GM21786 (cell line): Measurements from ENCODE around the gene ZFYVE28.

Source experiments
- ATAC-seq: cut with Tn5 transposase; IDR thresholded peaks from one replicate; pipeline ENCODE4 v1.9.1; 2021; ENCODE audit not compliant: unreplicated experiment

ZFYVE28 gene

DNA sequence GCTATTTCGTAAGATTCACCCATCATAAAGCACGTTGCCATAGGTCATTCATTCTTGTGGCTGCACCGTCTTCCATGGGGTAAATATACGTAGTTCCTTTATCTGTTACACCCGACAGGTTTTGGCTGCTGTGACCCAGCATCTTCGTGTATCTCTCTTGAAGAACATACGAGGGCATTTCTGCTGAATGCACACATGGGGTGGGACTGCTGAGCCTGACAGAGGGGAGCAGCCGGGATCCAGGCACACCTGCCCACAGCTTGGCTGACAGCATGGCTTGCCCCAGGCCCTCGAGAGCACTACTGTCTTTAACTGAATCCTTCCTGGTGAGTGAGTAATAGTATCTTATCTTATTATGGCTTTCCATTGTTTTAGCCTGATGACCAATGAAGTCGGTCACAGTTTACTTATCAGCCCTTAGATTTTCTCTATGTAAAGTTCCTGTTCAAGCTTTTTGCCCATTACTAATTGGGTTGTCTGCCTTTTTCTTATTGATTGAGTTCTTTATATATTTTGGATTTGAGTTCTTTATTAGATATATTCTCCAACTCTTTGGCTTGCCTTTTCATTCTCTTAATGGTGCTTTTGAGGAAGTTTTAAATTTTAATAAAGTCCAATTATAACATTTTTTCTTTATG lies 111.6 kb downstream of the ZFYVE28 start:
- ATAC-seq: no peak

DNA sequence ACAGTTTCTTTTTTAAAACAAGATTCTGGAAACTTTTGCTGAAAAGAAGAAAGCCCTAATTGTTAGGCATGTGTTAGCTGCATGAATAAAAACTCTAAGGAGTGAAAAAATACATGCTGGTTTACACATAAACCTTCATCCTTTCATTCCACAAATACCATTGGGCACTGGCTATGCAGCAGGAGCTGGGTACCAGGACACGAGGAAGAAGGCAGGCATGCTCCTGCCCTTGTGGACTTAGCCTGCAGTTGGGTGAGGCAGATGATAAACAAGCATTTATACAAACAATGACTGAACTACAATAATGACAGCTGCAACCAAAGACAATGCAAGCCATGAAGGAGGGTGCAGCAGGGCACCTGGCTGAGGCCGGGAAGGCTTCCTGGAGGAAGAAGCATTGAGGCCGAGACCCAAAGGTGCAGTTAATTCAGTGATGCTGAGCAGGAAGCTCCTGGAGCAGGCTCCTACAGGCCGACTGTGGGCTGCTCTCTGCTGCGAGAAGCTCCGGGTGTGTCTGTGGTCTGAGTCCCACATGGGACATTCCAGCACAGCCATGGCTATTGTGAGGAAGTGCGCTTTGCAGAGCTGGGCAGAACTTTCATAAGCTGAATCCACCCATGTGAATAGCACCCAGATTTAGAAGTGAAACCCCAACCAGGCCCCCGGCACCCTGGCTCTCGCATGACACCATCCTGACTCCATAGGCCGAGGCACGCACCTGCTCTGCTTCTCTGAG lies 112.5 kb downstream of the ZFYVE28 start:
- ATAC-seq: no peak

DNA sequence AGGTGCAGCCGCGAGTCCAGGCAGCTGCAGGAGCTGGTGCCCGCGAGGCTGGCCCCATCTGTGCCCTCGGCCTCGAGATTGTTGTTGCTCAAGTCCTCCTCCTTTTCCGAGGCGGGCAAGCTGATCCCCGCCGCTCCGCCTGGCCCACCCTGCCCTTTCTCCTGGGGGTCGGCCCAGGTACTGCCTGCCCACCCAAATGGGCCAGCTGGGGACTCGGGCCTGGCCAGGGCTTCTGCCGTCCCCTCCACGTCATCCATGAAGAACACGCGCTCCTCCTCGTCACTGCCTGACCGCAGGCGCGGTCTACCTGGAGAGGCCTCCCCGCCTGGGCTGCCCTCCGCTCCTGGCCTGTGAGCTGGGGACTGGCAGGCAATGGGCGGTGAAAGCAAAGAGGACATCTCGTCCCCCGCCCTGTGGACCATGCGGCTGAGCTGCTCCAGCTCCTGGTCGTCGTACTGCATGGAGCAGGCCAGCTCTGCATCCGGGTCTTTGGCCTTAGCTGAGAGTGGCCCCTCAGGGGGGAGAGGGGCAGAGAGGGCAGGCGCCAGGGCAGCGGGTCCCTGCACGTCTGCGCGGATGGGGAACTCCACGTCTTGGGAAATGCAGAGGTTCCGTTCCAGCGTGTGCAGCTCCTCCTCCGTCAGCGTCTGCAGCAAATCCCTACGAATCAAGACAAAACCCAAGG lies 113.4 kb downstream of the ZFYVE28 start:
- no peak for ATAC-seq

DNA sequence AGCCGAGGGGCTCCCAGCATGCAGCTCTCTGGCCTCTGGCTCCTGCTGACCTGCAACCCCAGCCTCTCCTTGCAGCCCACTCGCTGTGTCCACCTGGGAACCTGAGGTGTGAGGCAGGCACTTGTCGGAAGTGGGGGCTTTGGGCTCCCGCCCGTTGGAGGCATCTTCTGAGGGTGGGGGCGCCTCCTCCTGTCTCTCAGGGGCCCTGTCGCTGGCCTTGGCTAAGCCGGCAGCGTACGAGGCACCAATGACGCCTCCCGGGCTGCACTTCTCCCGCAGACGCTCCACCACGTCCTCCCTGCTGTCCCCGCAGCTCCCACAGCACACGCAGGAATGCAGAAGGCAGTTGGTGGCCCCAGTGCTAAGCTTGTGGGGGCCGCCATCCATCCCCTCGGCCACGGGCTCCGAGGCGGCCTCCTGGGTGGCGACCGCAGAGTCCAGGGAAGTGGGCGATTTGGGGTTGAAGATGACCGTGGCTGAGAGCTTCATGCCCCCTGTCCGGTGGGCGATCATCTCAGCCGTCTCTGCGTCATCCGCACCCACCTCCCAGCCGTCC lies 114.0 kb downstream of the ZFYVE28 start:
- no peak for ATAC-seq

DNA sequence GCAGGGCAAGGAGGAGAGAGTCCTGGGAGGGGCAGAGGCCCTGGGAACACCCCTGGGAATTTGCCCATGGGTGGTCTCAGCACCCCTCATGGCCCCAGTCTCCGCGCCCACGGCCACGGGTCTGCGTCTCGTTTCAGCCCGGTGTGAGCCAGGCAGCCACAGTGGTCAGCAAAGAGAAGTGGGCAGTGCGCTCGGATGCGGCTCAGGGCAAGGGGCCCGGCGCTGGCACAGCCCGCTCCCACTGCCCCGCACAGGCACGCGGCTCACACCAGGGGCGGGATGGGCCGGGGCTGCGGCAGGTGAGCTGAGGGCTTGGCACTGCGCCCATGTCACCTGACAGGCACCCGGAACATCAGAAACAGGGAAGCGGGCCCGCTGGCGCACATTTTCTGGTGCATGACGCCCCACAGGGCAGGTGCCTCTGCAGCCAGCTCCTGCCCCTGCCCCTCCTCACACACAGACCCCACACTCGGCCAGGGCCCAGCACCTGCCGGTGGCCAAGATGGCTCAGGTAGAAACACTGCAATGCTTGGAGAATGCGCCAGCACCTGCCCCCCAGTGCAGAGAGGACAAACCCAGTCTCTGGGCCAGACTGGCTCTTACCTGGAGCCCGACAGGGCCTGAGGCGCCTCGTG lies 114.6 kb downstream of the ZFYVE28 start:
- ATAC-seq: no peak

DNA sequence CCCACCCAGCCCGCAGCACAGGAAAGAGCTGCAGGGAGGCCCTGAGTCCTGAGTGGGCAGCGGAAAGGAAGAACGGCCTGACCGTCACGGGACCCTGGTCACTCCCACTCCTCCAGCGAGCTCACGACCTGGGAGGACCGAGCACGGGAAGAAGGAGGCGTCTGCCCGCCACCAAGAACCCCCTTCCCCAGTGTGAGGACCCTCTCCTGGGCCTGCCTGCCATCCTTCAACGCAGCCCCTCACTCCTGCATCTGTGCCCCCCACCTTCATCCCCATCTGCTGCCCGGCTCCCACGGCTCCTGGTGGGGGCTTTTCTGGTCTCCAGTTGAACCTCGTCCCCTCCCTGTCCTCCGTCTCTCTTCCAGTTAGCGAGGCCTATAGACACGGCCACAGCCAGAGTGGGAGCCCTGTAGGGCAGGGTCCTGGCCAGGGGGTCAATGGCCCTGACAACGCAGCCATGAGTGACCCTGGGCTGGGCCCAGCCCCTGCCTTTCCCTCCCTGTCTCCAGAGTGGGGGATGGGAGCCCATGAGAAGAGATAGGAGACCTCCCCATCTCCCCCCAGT lies 115.2 kb downstream of the ZFYVE28 start:
- no peak for ATAC-seq

DNA sequence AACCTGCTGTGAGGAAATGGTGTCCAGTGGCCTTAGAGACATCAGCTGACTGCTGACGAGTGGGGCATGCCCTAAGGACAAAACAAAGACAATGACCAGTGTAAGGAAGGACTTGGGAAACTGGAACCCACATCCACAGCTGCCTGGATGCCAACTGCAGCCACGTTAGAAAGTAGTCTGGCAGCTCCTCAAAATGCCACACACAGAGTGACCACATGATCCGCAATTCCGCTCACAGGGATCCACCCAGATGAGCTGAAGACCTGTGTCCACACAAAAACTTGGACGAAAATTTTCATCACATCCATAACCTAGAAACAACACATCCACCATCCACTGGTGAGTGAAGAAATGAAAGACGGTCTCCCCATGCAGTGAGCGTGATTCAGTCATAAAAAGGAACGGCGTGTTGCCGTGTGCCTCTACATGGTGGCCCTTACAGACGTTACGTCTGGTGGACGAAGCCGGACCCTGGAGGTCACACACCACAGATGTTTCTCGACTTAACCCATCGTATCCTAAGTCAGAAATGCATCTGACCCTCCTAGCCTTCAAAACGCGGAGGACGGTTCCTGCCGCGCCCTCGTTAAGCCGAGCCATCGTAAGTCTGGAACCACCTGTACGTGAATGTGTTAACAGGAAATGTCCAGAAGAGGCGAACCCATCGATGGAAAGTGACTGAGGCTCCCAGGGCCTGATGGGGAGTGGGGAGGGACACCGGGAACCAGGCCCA lies 115.9 kb downstream of the ZFYVE28 start:
- ATAC-seq: no peak

DNA sequence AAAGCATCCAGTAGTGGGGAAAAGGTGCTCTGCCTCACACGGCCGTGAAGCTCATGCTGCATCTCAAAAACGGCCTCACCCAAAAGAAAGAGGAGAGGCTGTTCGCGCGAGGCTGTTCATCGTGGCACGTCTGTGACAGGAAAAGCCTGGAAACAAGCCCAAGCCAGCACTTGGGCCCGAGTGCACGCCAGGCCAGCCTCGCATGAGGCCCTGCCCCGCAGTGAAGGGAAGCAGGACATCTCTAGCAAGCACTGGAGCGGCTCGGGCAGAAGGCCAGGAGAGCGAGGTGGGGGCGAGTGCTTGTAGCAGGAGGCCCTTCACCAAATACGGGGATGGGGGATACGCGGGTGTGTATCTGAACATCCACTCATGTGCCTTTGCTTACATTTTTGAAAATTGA lies 116.6 kb downstream of the ZFYVE28 start:
- ATAC-seq: no peak

DNA sequence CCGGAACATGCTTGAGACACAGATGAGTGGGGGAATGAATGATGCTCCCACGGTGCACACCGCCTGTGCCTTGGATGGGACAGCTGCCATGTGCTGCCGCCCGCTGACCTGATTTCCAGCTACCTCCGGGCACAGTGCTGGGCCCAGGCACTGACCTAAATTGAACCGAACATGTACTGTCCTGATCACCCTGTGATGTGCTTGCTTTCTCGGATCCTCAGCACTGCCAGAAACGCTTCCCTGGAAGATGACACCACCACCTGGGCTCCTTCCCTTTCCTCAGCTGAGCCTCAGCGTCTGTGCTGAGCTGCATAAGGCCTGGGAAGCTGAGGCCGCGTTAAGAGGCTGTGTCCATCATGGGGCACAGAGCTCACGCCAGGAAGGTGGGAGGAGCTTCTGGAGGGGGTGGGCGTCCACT lies 117.2 kb downstream of the ZFYVE28 start:
- no peak for ATAC-seq

DNA sequence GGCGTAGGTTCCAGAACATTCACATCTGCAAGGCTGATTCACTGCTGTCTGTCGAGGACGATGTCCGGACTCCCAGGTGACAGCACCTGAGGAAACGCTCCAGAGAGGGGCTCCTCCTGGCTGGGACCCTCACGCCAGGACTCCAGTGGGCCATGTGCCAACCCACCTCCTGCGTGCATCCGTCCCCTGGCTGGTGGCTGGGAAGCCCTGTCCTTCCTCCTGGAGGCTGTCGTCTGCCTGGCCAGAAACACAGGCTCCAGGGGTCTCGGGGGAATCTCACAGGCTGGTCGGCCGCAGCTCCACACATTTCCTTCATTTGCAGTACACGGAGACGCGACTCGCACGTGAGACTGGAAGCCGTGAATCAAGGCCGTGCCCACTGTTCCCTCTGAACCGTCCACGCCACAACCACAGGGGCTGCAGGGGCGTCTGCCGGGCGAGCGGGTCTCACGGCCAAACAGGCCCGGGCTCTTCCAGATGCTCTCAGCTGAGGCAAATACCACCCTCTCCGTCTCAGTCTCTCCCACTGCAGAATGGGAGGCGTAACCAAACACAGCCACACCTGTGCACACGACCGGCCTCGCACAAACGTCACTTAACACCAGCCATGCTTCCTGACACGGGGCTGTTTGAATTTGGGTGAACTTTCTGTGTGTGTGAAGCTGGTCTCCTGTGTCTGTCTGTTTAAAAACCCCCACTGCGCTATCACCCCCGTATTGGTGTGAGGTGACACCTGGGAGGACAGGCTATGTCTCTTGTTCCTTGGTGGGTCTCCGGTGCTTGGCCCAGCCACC lies 117.8 kb downstream of the ZFYVE28 start:
- ATAC-seq: no peak

DNA sequence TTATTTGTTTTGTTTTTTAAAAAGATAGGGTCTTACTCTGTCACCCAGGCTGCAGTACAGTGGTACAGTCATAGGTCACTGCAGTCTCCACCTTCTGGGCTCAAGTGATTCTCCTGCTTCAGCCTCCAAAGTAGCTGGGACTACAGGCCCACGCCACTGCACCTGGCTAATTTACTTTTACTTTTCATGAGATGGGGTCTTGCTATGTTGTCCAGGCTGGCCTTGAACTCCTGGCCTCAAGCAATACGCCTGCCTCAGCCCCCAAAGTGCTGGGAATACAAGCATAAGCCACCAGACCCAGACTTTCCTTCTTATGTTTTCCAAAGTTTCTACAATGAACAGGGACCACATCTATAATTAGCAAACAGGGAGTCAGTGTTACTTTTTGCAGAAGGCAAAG lies 118.7 kb downstream of the ZFYVE28 start:
- no peak for ATAC-seq

DNA sequence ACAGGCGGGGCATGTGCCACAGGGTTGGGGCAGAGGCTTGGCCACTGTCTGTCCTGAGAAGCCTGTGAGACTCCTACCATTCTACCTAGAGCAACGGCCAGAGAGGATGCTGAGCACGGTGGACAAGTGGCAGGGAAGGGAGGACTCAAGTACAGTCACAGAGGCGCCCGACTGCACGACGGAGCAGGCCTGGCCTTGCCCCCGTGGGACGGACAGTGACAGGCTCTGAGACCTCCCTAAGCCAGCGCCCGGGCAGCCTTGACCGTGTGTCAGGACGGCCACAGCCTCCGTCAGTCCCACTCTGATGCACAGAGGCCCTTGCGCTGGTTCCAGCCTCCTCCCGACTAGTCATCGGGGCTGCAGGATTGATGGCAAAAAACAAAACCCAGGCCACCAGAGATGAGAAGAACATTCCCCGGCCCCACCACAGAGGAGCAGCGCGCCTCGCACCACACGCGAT lies 119.9 kb downstream of the ZFYVE28 start:
- ATAC-seq: no peak

DNA sequence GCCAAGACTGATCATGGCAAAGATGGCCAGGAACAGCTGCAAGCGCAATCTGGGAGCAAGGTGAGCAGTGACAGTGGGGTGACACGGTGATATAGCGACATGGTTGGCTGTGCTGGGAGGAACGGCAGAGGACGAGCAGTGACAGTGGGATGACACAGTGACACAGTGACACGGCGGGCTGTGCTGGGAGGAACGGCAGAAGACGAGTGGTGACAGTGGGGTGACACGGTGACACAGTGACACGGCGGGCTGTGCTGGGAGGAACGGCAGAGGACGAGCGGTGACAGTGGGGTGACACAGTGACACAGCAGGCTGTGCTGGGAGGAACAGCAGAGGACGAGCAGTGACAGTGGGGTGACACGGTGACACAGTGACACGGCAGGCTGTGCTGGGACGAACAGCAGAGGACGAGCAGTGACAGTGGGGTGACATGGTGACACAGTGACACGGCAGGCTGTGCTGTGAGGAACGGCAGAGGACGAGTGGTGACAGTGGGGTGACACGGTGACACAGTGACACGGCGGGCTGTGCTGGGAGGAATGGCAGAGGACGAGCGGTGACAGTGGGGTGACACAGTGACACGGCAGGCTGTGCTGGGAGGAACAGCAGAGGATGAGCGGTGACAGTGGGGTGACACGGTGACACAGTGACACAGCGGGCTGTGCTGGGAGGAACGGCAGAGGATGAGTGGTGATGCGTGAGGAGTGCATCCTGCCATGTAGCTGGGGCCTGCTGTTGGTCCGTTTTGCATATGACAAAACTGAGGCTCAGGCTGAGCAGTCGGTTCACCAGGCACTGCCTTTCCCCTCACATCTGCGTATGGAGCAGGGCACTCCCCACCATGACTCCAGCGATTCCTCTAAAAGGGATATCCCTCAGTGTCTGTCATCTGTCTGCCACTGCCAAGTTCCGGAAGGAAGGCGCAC lies 120.6 kb downstream of the ZFYVE28 start:
- ATAC-seq: no peak

DNA sequence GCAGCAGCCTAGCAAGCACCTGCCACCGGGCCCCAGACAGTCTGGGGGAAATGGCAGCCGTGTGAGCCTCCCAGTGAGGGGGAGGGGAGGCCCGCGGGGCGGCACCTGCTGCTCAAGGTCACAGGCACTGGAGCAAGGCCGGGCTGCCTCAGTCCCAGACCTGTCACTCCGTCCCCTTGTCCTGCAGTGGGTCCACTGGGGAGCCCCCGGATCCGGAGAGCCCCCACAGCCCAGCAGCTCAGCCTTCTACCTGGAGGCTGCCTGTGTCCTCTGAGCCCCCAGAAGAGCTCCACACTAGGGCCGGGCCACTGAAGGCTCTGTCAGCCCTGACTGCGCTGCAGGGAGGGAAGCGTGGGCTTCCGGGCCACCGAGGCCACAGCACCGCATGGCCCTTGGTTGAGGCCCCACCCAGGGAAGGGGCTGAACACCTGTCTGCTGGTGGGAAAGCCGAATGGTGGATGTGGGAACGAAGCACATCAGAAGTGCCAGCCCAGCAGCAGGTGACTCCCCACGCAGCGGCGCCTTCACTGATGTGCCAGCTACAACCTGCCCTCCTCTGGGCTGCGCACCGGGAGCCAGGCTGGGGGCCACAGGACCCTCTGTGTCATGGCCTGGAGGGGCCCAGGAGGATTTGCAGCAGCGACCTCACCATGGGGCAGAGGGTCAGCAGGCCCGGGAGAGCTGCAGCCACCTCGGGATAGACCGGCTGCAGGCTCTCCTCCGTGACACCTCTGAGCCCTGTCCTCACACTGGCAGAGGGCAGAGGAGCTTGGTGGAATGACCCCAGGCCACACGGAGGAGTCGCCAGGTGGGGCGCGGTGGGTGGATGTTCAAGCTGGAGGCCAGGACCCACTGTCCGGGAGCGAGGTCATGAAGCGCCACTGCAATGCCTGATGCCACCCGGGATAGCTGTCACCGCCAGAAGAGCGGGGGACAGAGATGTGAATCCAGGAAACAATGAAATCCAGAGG lies 121.5 kb downstream of the ZFYVE28 start:
- ATAC-seq: no peak

DNA sequence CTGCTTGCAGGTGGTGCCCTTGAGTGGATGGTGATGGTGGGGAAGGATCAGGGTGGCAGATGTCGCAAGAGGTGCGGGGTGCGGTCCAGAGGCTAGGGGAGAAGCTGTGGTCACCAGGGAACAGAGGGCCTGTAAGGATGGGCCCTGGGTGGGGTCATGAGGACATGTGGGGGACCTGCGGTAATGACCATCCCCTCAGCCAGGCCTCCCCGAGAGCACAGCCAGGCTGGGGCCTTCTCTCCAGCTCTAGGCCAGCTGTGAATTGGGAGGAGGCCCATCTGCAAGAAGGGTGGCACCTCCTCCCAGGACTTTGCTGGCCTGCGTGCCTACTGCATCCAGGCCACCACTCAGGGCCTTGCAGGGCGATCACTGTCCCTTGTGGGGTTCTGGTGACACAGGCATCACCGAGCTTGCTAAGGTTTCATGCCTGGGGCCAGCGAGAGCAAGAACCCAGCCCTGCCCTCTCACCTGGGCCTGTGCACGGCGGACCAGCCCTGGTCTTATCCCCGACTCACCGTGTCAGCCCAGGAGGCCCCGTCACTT lies 122.5 kb downstream of the ZFYVE28 start:
- no peak for ATAC-seq

DNA sequence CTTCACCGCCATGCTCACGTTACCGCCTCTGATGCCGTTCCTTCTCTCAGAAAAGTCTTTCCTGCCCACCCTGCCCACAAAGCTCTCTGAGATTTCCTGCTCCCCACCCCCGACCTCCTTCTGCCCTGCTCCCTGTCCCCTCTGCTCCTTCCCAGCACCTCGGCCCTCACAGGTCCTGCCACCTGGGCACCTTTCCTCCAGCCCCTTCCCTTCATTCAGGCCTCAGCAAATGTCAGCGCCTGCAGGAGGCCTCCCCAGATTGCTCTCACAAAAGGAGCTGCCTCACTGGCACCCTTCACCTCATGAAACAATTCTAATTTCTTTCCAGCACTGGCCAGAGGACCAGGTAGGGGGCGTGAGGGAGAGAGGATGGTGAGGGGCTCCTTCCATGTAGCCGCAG lies 122.9 kb downstream of the ZFYVE28 start:
- no peak for ATAC-seq

DNA sequence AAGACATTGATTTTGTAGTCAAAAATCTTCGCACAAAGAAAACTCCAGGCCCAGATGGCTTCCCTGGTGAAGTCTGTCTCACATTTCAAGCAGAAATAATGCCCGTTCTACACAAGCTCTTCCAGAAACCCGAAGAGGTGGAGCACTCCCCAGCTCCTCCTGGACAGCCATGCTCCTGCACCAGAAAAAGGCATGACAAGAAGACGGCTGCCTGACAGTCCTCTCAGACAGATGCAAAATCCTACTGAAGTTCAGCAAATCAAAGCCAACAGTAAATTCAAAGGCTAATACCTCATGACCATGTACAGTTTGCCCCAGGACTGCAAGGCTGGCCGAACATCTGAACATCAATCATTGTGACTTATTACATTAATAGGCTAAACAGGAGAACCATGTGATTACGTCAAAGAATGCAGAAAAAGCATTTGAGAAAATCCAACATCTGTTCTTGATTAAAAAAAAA lies 125.8 kb downstream of the ZFYVE28 start:
- ATAC-seq: no peak
